Tibial artery (tissue), 4 donors: Measurements from ENCODE around the gene CNPY1.

ENCODE experiments used
- DNase-seq, 2 donors: peaks; one replicate each; pipeline ENCODE4 v3.0.0-alpha.2; 2019
- H3K27ac ChIP-seq, 2 donors: fragments of 200-600 bp; sonication (generic) in 1 of 2; 1 replicate in 1 of 2; 2 replicates in 1 of 2; pipeline ENCODE4 v1.5.1; 2018 to 2019; ENCODE audit warnings: mild to moderate bottlenecking in 1 of 2
- H3K27me3 ChIP-seq, 2 donors: fragments of 200-600 bp; sonication (generic) in 1 of 2; one replicate each; pipeline versions ENCODE4 v1.5.1 to v1.6.0; 2016 to 2019
- H3K36me3 ChIP-seq, 3 donors: fragments of 200-600 bp; sonication (generic) in 2 of 3; one replicate each; pipeline ENCODE4 v1.5.1; 2016 to 2019; ENCODE audit warnings: mild to moderate bottlenecking in 2 of 3
- H3K4me1 ChIP-seq, 4 donors: fragments of 200-600 bp; sonication (generic) in 2 of 4; 1 replicate in 3 of 4; 2 replicates in 1 of 4; pipeline ENCODE4 v1.5.1; 2016 to 2019
- H3K4me3 ChIP-seq, 2 donors: fragments of 200-600 bp; sonication (generic) in 1 of 2; 1 replicate in 1 of 2; 2 replicates in 1 of 2; pipeline ENCODE4 v1.5.1; 2018 to 2019; ENCODE audit warnings: mild to moderate bottlenecking in 2 of 2
- H3K9me3 ChIP-seq, 3 donors: fragments of 200-600 bp; sonication (generic) in 1 of 3; one replicate each; pipeline ENCODE4 v1.5.1; 2016 to 2019
- intact Hi-C: fragments of 100-400 bp; cut with DNase I; formaldehyde crosslinking; loops from one replicate; pipeline ENCODE4 v1.15.0; 2023; ENCODE audit warnings: low total_unique reads
- TF ChIP-seq, protein P1 (sequence below), 2 experiments: fragments of 200-600 bp in 1 of 2; fragments of 450-650 bp in 1 of 2; IDR thresholded peaks; one replicate each; pipeline ENCODE4 v1.5.1; 2017 to 2019; ENCODE audit warnings: antibody characterized with exemption in 2 of 2, mild to moderate bottlenecking in 1 of 2, moderate library complexity in 1 of 2

Gene CNPY1

DNA sequence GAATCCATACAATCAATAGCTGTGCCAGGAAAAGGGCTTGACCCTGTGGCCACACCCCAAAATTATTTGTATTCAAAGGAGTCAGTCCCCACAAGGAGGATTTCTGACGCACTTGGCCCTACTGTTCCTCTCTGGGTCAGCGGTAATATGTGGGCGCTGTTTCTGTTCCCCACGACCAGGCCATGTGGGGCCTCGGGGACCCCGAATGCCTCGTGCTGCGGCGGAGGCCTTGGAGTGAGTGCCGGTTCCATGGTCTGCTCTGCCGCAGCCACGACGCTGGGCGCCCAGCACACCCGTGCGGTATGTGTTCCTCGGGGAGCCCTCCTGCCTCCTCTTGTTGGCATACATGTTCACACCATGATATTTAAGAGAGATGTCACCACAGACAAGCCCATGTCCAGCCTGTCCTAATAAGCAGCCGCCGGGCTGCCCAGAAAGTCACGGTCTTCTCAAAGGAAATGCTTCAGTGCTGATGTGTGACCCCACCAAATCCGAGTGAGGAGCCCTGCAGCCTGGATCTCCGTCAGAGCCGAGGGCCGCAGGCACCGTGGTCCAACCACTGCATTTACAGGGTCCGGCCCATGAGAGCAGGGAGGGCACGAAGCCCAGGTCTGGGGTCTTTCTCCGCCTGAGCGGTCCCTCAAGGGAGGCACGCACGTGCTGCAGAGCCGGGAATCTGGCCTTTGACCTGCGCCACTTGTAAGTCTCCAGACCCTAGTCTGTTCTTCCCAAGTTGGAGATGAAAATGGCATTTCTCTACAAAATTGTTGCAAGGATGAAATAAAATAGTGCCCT, 52.4 kb downstream of the CNPY1 start:
- DNase-seq: no peak
- H3K27me3 ChIP-seq: peaks cover 0 to 63% of the 10 kb centered on the region in 2 donors
- peaks cover 0 to 16% (median 11%) of the 10 kb centered on the region in 4 donors for H3K4me1 ChIP-seq
- TF ChIP-seq, protein P1, sequence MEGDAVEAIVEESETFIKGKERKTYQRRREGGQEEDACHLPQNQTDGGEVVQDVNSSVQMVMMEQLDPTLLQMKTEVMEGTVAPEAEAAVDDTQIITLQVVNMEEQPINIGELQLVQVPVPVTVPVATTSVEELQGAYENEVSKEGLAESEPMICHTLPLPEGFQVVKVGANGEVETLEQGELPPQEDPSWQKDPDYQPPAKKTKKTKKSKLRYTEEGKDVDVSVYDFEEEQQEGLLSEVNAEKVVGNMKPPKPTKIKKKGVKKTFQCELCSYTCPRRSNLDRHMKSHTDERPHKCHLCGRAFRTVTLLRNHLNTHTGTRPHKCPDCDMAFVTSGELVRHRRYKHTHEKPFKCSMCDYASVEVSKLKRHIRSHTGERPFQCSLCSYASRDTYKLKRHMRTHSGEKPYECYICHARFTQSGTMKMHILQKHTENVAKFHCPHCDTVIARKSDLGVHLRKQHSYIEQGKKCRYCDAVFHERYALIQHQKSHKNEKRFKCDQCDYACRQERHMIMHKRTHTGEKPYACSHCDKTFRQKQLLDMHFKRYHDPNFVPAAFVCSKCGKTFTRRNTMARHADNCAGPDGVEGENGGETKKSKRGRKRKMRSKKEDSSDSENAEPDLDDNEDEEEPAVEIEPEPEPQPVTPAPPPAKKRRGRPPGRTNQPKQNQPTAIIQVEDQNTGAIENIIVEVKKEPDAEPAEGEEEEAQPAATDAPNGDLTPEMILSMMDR (IDR thresholded peaks at IDR 0.05): no peak
- no peak overlapping the region for H3K4me3 ChIP-seq
- no peaks in the 10 kb centered on the region for H3K9me3 ChIP-seq
- H3K27ac ChIP-seq: no peak overlapping the region
- intact Hi-C loops: no loop called here
- no peaks in the 10 kb centered on the region for H3K36me3 ChIP-seq

DNA sequence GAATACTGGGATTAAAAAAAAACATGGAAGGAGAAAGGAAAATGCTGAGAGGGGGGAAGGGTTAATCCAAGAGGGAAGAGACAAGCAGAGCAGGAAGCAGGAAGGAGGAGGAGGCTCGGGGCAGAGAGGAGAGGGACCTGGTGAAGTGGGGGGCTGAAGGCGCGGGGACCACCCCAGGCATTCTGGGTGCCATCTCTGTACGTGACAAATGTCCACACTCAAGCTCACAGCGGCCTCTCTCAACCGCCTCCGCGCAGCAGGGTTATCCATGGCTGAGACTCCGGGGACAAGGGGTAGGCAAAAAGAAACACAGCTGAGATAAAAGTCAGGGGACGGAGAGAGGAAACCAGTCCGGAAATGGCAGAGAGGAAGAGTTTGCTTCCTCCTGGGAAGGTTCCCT, 54.5 kb downstream of the CNPY1 start:
- intact Hi-C loops: no loop called here
- Histone ChIP-seq H3K27ac (no peak overlapping the region), H3K4me3 (no peak overlapping the region), H3K4me1 (peaks cover 0 to 16% (median 11%) of the 10 kb centered on the region in 4 donors), H3K27me3 (peaks cover 0 to 60% of the 10 kb centered on the region in 2 donors), H3K36me3 (no peaks in the 10 kb centered on the region), H3K9me3 (no peaks in the 10 kb centered on the region)
- no peak for DNase-seq
- TF ChIP-seq, protein P1 (IDR thresholded peaks at IDR 0.05): no peak

DNA sequence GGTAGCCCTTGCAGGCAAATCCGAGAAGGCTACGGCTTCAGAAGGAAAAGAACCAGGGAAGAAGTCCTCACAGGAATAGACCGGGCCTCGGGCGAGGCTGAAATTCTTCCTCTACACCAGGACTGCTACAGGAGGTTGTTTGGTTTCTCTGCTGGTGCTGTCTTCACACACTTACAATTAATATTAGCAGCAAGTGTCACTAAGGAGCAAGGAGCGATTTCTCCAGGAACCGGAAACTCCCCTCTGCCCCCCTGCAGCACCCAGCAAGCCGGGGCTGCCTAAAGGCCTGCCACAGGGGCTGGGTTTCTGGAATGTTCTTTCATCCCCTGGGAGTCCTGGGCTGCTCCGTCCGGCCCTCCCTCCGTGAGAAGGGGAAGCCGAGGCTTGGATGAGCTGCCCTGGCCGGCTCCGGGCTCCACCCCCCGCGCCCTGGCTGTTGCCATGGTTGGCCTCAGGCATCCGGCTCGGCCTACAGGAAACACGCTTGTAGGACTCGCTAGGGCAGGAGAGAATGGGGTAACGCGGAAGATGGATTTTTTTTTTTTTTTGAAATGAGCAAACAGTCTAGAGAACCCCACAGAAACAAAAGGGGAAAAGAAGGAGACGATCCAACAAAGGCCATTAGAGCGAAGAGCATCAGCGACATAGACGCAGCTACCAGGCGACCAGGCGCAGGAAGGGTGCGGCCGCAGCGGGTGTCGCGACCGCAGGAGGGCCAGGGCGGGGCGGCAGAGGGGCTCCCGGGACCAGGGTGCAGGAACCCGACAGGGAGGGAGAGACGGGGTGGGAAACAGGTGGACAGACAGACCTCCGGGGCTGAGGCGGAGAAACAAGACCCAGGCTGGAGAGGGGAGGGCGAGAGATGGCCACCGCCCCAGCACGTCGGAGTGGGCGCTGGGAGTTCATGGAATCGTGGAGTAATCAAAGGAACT, 55.4 kb downstream of the CNPY1 start:
- H3K9me3 ChIP-seq: no peaks in the 10 kb centered on the region
- peaks cover 0 to 59% of the 10 kb centered on the region in 2 donors for H3K27me3 ChIP-seq
- H3K4me1 ChIP-seq: peaks cover 0 to 16% (median 11%) of the 10 kb centered on the region in 4 donors
- no peak for DNase-seq
- TF ChIP-seq, protein P1 (IDR thresholded peaks at IDR 0.05): no peak
- H3K27ac ChIP-seq: peak overlapping the region in 1 of 2 donors; percentile 19
- no peaks in the 10 kb centered on the region for H3K36me3 ChIP-seq
- intact Hi-C loops: no loop called here
- peak overlapping the region; percentile 35 to 54 for H3K4me3 ChIP-seq

DNA sequence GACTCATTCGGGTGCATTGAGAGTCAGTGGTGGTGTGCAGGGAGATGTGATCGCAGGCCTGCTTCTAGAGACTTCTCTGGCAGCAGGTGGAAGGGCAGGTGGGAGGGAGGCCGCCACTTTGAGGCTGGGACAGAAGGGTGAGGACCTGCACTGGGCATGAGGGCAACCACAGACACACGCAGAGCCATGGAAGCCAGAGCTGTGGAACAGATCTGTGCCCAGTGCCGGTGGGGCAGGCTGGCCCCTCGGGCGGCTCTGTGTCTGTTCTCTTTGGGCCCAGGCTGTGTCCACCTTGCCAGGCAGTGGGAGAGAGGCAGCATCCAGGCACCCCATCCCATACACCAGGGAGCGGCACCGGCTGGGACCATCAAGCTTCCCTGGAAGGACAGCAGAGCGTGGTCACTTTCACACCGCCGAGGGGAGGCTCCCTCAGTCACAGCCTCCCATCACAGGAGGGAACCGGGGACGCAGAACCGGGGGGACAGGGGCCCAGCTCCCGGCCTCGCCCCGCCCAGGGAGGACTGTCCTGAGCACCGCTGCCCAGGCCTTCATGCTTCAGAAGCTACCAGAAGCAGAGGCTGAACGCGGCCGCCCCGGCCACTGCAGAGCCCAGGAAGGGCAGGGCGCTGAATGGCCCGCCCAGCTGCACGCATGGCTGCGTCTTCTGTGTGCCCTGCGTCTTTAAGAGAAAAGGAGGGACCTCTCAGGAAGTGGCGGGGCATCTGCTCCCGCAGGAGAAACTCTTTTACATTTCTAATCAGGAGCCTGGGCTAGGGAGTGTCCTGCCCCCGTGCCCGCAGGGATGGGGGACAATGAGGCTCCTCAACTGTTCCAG, 56.3 kb downstream of the CNPY1 start:
- TF ChIP-seq, protein P1 (IDR thresholded peaks at IDR 0.05): no peak
- intact Hi-C loops: no loop called here
- Histone ChIP-seq H3K27me3 (peaks cover 0 to 57% of the 10 kb centered on the region in 2 donors), H3K9me3 (no peaks in the 10 kb centered on the region), H3K36me3 (no peaks in the 10 kb centered on the region), H3K27ac (peak overlapping the region in 1 of 2 donors; percentile 19), H3K4me3 (peak overlapping the region; percentile 35 to 54), H3K4me1 (peaks cover 0 to 16% (median 11%) of the 10 kb centered on the region in 4 donors)
- no peak for DNase-seq
